ENCODE measurements around the gene COIL.

The COIL gene

DNA sequence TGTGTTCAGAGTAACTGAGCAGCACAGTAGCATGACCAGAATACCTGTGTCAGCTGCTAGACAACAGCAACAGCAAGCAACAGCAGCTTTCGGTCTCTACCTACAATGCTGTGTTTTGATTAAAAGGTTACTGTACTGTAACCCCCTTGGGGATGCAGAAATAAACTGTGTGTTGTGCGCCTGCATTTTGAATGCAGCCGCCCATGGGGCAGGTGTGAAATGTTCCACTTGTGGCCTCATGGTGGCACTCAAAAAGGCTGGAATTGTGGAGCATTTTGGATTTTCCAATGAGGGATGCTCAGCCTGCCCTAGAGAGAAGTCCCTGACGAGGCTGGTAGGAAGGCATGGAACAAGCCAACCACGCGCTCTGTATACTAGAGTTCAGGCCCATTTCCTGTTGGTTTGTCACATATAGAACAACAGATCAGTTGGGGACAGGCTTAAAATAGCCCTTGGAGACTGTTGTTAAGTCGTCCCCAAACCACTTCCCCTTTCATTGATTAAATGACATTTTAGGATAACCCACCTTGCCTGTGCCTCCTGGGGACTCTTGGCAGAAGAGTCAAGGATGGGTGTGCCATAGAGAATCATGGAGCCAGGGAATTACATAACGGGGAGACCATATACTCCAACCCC, 44.2 kb upstream of the COIL start:
- TF ChIP-seq, protein P1, sequence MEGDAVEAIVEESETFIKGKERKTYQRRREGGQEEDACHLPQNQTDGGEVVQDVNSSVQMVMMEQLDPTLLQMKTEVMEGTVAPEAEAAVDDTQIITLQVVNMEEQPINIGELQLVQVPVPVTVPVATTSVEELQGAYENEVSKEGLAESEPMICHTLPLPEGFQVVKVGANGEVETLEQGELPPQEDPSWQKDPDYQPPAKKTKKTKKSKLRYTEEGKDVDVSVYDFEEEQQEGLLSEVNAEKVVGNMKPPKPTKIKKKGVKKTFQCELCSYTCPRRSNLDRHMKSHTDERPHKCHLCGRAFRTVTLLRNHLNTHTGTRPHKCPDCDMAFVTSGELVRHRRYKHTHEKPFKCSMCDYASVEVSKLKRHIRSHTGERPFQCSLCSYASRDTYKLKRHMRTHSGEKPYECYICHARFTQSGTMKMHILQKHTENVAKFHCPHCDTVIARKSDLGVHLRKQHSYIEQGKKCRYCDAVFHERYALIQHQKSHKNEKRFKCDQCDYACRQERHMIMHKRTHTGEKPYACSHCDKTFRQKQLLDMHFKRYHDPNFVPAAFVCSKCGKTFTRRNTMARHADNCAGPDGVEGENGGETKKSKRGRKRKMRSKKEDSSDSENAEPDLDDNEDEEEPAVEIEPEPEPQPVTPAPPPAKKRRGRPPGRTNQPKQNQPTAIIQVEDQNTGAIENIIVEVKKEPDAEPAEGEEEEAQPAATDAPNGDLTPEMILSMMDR (IDR thresholded peaks at IDR 0.05; ENCODE audit: low read depth, low read length, missing control alignments), result peak; percentile 30
- in situ Hi-C loops (cut with HindIII; ENCODE audit: low sequenced_read_pairs), result no loop called here
- DNase-seq (ENCODE audit: low read depth), result no peak
- no peak overlapping the region for H3K4me3 ChIP-seq (ENCODE audit: low read depth, low read length)

DNA sequence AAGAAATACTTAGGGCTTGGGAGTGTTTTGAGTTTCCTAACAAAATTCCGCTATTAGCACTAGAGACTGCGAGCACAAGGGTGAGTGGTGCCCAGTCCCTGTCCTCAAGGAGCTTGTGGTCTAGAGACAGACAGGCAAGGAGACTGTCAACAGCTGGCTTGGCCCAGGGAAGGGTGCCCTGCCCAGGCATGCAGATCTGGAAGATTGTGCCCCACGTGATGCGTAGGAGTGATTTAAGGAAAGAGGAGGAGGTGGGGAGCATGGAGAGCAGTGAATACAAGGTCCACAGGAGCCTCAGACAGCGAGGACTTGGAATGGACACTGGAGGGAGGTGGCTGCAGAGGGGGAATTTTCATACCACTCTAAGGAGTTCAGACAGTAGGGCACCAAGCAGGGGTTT, 42.1 kb upstream of the COIL start:
- TF ChIP-seq, protein P1 (IDR thresholded peaks at IDR 0.05; ENCODE audit: low read depth, low read length, missing control alignments), result no peak

GRCh38 chr17:57001541-57001940, 40.7 kb upstream of the COIL start:
- DNase-seq (ENCODE audit: low read depth), result no peak
- in situ Hi-C loops (cut with HindIII; ENCODE audit: low sequenced_read_pairs), result no loop called here
- H3K4me3 ChIP-seq (ENCODE audit: low read depth, low read length), result no peak overlapping the region
- TF ChIP-seq, protein P1 (IDR thresholded peaks at IDR 0.05; ENCODE audit: low read depth, low read length, missing control alignments), result no peak

More for the DNA sequence above, 42.1 kb upstream of the COIL start:
- DNase-seq (ENCODE audit: low read depth), result no peak
- in situ Hi-C loops (cut with HindIII; ENCODE audit: low sequenced_read_pairs), result no loop called here
- H3K4me3 ChIP-seq (ENCODE audit: low read depth, low read length), result no peak overlapping the region

- no peak overlapping the region for H3K4me3 ChIP-seq (ENCODE audit: low read depth, low read length)
- no peak for DNase-seq (ENCODE audit: low read depth)
- in situ Hi-C loops (cut with HindIII; ENCODE audit: low sequenced_read_pairs), result no loop called here
- TF ChIP-seq, protein P1 (IDR thresholded peaks at IDR 0.05; ENCODE audit: low read depth, low read length, missing control alignments), result no peak
Observed at GRCh38 chr17:56997313-56997712, 36.5 kb upstream of the COIL start.

DNA sequence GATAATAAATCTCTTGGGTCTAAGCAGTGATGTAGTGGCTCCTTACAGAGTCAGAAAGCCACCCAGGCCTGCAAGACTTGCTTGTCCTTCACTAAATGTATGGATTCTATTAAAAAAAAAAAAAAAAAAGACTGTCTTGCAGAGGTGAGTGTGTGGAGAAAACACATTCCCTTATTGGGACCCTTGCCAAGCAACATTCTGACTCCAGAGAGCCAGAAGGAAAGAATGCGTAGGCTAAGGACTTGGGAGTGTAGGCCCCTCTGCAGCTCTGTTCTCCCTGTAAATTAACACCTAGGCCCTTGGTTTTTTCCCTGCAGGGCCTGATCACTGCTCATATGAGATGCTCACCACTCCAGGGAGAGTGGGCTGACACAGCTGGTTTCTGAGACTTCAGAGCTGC, 34.9 kb upstream of the COIL start:
- in situ Hi-C loops (cut with HindIII; ENCODE audit: low sequenced_read_pairs), result no loop called here
- DNase-seq (ENCODE audit: low read depth), result no peak
- H3K4me3 ChIP-seq (ENCODE audit: low read depth, low read length), result no peak overlapping the region
- TF ChIP-seq, protein P1 (IDR thresholded peaks at IDR 0.05; ENCODE audit: low read depth, low read length, missing control alignments), result no peak

GRCh38 chr17:56994009-56994792, 33.4 kb upstream of the COIL start:
- no peak overlapping the region for H3K4me3 ChIP-seq (ENCODE audit: low read depth, low read length)
- peak; percentile 55 for DNase-seq (ENCODE audit: low read depth)
- in situ Hi-C loops (cut with HindIII; ENCODE audit: low sequenced_read_pairs), result no loop called here
- TF ChIP-seq, protein P1 (IDR thresholded peaks at IDR 0.05; ENCODE audit: low read depth, low read length, missing control alignments), result no peak
